HepG2 (cell line): ENCODE measurements around the gene STK40. TPM values are rescaled to one million over a fixed set of nuclear protein-coding genes. Genes with fewer than 3 reads are reported as not detected.

ENCODE experiments used
- ARID4A ChIP-seq: sonication (generic); formaldehyde crosslinking; IDR thresholded peaks from 2 replicates; pipeline ENCODE4 v1.5.0; 2020; ENCODE audit warnings: mild to moderate bottlenecking, missing genetic modification reagents, borderline replicate concordance
- CEBPZ ChIP-seq: IDR thresholded peaks from 2 replicates; pipeline ENCODE4 v1.6.1; 2012; ENCODE audit warnings: low read length, improper control_type of control experiment
- EHMT2 ChIP-seq: fragments of 200-600 bp; sonication (generic); IDR thresholded peaks from 2 replicates; pipeline ENCODE4 v1.7.0; 2017; ENCODE audit warnings: antibody characterized with exemption, low read depth, low read length, borderline replicate concordance
- KDM1A ChIP-seq: IDR thresholded peaks from 2 replicates; pipeline ENCODE4 v1.6.1; 2016; ENCODE audit warnings: missing compliant biosample characterization
- KDM5A ChIP-seq: fragments of 200-600 bp; sonication (generic); IDR thresholded peaks from 2 replicates; pipeline ENCODE4 v1.7.0; 2018; ENCODE audit warnings: antibody characterized with exemption, mild to moderate bottlenecking, low read length, borderline replicate concordance
- NR3C1 ChIP-seq: sonication (generic); formaldehyde crosslinking; IDR thresholded peaks from 2 replicates; pipeline ENCODE4 v1.4.0; 2020; ENCODE audit warnings: missing genetic modification reagents
- RBM22 ChIP-seq: fragments of 200-400 bp; formaldehyde crosslinking; optimal IDR thresholded peaks from 2 replicates; pipeline ENCODE3; 2017; ENCODE audit warnings: mild to moderate bottlenecking, low read length, moderate library complexity
- REL ChIP-seq: sonication (generic); formaldehyde crosslinking; conservative IDR thresholded peaks from 2 replicates; pipeline ENCODE4 v1.8.0; 2022; ENCODE audit warnings: mild to moderate bottlenecking, missing genetic modification reagents, moderate library complexity
- SPEN ChIP-seq: sonication (generic); formaldehyde crosslinking; IDR thresholded peaks from 2 replicates; pipeline ENCODE4 v1.5.1; 2020; ENCODE audit warnings: low read depth, mild to moderate bottlenecking, missing genetic modification reagents
- ZBTB26 ChIP-seq: IDR thresholded peaks from 2 replicates; pipeline ENCODE4 v1.6.1; 2016; ENCODE audit warnings: missing compliant biosample characterization, missing genetic modification reagents, borderline replicate concordance
- ZFP1 ChIP-seq: IDR thresholded peaks from 2 replicates; pipeline ENCODE4 v1.6.1; 2016
- ZNF142 ChIP-seq: sonication (generic); formaldehyde crosslinking; IDR thresholded peaks from 2 replicates; pipeline ENCODE4 v1.4.0; 2020; ENCODE audit warnings: missing genetic modification reagents
- ZNF788 ChIP-seq: sonication (generic); formaldehyde crosslinking; IDR thresholded peaks from 2 replicates; pipeline ENCODE4 v1.5.0; 2020; ENCODE audit warnings: mild to moderate bottlenecking, missing genetic modification reagents, borderline replicate concordance
- polyA plus RNA-seq, 8 experiments: library from polyadenylated mRNA; depleted of rRNA in 3 of 8; stranded (reverse) in 7 of 8; unstranded in 1 of 8; fragments of >200 nt; fragmentation: Illumina TruSeq in 4 of 8; extraction: Trizol in 4 of 8; gene quantifications; 2 replicates each; pipeline versions ENCODE4 v1.2.1 to v1.2.3, GENCODE V29; 2011 to 2016; ENCODE audit warnings: low read depth in 4 of 8, missing spikeins in 1 of 8, mixed read lengths in 1 of 8; ENCODE audit not compliant: insufficient read depth in 1 of 8
- total RNA-seq, 5 experiments: library from RNA; depleted of rRNA; stranded (reverse); fragments of >200 nt; fragmentation: Illumina TruSeq; extraction: Trizol; gene quantifications; 2 replicates each; pipeline ENCODE4 v1.2.3, GENCODE V29; 2016; ENCODE audit warnings: low read depth in 1 of 5

STK40 gene
- total and polyA plus RNA-seq, 2 of the 13 experiments (the other 11 are each of a cell fraction or from before 2014, with no cell fraction given): 33.8 to 35.1 TPM

GRCh38 chr1:36380143-36380619, 5.5 kb downstream of the STK40 start (continued):
- TF ChIP-seq ZNF142 (CRISPR knock-in tag) (no peak), EHMT2 (no peak), KDM1A (CRISPR knock-in tag) (no peak), ZNF788 (CRISPR knock-in tag) (no peak), NR3C1 (CRISPR knock-in tag) (no peak), REL (CRISPR knock-in tag) (no peak), ARID4A (CRISPR knock-in tag) (no peak; the same call in 1 of the 2 replicates), SPEN (CRISPR knock-in tag) (no peak), ZBTB26 (CRISPR knock-in tag) (no peak), RBM22 (peak; percentile 20), CEBPZ (no peak), KDM5A (no peak), ZFP1 (CRISPR knock-in tag) (no peak)
